Measurements from ENCODE around the gene PDE4C.

PDE4C gene

GRCh38 chr19:18225702-18226468 lies at the start of gene PDE4C:
PDE4C (minus strand) TSS chr19:18226438; CDS start chr19:18226415, 23 bp downstream.
- no peak for ATAC-seq
- no peaks in the 10 kb centered on the region for H3K9me3 Mint-ChIP-seq
- peaks cover 89% of the 10 kb centered on the region for H3K27me3 Mint-ChIP-seq
- H3K36me3 Mint-ChIP-seq: no peaks in the 10 kb centered on the region
- H3K4me1 Mint-ChIP-seq: peaks cover 42% of the 10 kb centered on the region
- peak within 1 kb of the TSS; percentile 78 for H3K27ac Mint-ChIP-seq
- peak within 1 kb of the TSS; percentile 22 for H3K4me3 Mint-ChIP-seq

DNA sequence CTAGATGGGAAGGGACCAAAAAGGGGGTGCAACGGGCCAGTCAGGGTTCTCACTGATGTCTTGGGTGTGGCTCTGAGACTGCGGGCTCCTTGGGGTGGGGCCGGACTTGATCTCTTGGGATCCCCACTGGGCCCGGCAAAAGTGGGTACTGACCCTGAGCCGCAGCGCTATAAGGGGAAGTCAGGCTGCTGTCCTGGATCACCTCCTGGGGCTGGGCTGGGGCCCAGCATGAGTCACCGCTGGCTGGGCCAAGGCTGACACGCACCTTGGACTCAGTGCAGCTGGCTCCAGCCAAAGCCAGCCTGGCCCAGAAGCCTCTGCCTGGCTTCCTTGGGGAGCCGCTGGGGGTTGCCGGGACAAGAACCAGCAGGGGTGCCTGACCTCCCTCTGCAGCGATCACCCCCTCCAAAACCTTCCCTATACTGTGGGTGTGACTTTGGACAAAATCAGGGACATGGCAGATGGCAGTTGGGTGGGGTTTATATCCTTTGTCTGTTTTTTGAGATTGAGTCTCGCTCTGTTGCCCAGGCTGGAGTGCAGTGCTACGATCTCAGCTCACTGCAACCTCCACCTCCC lies 48.6 kb upstream of the PDE4C start:
- peaks cover 25% of the 10 kb centered on the region for H3K36me3 Mint-ChIP-seq
- no peak overlapping the region for H3K27ac Mint-ChIP-seq
- no peaks in the 10 kb centered on the region for H3K27me3 Mint-ChIP-seq
- H3K4me3 Mint-ChIP-seq: no peak overlapping the region
- H3K4me1 Mint-ChIP-seq: peaks cover 30% of the 10 kb centered on the region
- no peak for ATAC-seq
- H3K9me3 Mint-ChIP-seq: no peaks in the 10 kb centered on the region

- Mint-ChIP-seq H3K4me3 (peak within 1 kb of the TSS; percentile 18), H3K27ac (no peak within 1 kb of the TSS), H3K27me3 (no peaks in the 10 kb centered on the region), H3K4me1 (peaks cover 26% of the 10 kb centered on the region), H3K36me3 (peaks cover 21% of the 10 kb centered on the region), H3K9me3 (no peaks in the 10 kb centered on the region)
- ATAC-seq: no peak
Measured at GRCh38 chr19:18274219-18274780, 48.1 kb upstream of the PDE4C start, which contains the start of gene IQCN. IQCN (minus strand) TSS chr19:18274452; CDS start chr19:18269478, 4,974 bp downstream.

DNA sequence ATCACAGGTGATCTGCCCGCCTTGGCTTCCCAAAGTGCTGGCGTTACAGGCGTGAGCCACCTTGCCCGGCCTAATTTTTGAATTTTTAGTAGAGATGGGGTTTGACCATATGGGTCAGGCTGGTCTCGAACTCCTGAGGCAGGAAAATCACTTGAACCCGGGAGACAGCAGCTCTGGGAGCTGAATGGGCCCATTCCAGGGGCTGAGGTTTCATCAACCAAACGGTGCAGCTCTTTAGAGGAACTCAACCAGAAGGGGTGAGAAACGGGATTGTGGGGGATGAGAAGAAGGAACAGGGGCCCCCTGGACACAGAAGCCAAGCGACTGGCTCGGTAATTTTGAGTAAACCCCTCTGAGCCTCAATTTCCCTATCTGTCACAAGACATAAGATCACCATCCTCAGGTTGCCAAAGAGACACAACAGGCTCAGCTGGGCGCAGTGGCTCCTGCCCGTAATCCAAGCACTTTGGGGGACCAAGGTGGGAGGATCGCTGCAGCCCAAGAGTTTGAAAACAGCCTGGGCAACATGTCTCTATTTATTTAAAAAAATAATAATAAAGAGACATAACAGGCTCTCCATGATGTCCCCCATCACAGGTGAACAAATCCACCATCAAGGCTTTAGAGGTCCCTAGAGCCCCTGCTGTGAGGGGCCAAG lies 47.5 kb upstream of the PDE4C start:
- peaks cover 20% of the 10 kb centered on the region for H3K4me1 Mint-ChIP-seq
- H3K27me3 Mint-ChIP-seq: no peaks in the 10 kb centered on the region
- no peaks in the 10 kb centered on the region for H3K9me3 Mint-ChIP-seq
- H3K36me3 Mint-ChIP-seq: peaks cover 21% of the 10 kb centered on the region
- no peak overlapping the region for H3K27ac Mint-ChIP-seq
- H3K4me3 Mint-ChIP-seq: no peak overlapping the region
- no peak for ATAC-seq

DNA sequence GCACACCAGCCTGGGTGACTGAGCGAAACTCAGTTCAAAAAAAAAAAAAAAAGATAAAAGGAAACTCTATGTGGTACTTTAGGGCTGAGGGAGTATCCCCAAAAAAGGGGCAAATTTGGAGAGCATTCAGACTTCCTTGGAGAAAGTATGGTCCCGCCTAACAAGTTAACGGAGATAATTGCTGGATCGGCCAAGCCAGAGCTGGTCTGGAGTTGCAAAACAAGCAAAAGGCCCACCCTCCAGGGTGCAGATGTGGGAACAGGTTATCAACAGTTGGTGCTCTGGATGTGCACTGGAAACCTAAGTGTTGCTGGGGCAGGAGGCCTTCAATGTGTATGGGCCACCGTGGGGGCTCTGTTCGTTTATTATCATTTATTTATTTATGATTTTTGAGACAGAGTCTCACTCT lies 45.2 kb upstream of the PDE4C start:
- ATAC-seq: no peak
- peaks cover 9% of the 10 kb centered on the region for H3K4me1 Mint-ChIP-seq
- peaks cover 25% of the 10 kb centered on the region for H3K36me3 Mint-ChIP-seq
- no peak overlapping the region for H3K27ac Mint-ChIP-seq
- no peak overlapping the region for H3K4me3 Mint-ChIP-seq
- H3K27me3 Mint-ChIP-seq: no peaks in the 10 kb centered on the region
- H3K9me3 Mint-ChIP-seq: no peaks in the 10 kb centered on the region

DNA sequence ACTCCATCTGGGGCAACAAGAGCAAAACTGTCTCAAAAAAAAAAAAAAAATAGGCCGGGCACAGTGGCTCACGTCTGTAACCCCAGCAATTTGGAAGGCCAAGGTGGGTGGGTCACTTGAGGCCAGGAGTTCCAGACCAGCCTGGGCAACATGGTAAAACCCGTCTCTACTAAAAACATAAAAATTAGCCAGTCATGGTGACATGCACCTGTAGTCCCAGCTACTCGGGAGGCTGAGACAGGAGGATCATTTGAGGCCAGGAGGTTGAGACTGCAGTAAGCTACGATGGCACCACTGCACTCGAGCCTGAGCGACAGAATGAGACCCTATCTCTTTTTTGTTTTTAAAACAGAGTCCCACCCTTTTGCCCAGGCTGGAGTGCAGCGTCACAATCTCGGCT lies 44.1 kb upstream of the PDE4C start:
- Mint-ChIP-seq H3K36me3 (peaks cover 33% of the 10 kb centered on the region), H3K27me3 (no peaks in the 10 kb centered on the region), H3K9me3 (no peaks in the 10 kb centered on the region), H3K4me3 (no peak overlapping the region), H3K27ac (no peak overlapping the region), H3K4me1 (peaks cover 17% of the 10 kb centered on the region)
- ATAC-seq: no peak

- H3K27ac Mint-ChIP-seq: no peak overlapping the region
Measured at GRCh38 chr19:18269070-18269723, 43.0 kb upstream of the PDE4C start.

GRCh38 chr19:18266771-18267686 lies 40.8 kb upstream of the PDE4C start:
- no peak overlapping the region for H3K27ac Mint-ChIP-seq
- H3K36me3 Mint-ChIP-seq: peaks cover 43% of the 10 kb centered on the region
- ATAC-seq: no peak
- no peak overlapping the region for H3K4me3 Mint-ChIP-seq
- no peaks in the 10 kb centered on the region for H3K9me3 Mint-ChIP-seq
- no peaks in the 10 kb centered on the region for H3K27me3 Mint-ChIP-seq
- H3K4me1 Mint-ChIP-seq: peaks cover 10% of the 10 kb centered on the region

More at GRCh38 chr19:18269070-18269723, 43.0 kb upstream of the PDE4C start:
- peaks cover 43% of the 10 kb centered on the region for H3K36me3 Mint-ChIP-seq
- no peak overlapping the region for H3K4me3 Mint-ChIP-seq
- no peaks in the 10 kb centered on the region for H3K27me3 Mint-ChIP-seq
- no peak for ATAC-seq
- peaks cover 17% of the 10 kb centered on the region for H3K4me1 Mint-ChIP-seq
- no peaks in the 10 kb centered on the region for H3K9me3 Mint-ChIP-seq

DNA sequence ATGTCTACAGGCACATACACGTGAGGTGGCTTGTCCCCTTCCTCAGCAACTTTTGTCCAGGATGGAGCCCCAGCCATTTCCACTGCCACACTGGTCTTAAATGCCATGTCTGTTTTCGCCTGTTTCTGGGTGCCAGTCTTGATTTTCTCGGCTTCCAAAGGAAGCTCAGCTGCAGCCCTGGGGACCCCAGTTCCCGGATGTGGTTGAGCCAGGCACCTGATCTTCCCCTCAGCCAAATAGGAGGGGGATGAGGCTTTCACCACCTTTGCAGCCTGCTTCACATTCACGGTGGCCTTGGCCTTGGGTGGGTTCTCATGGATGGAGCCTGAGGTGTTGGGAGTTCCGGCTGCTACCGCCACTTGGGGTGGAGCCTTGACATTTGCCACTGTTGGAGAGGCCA lies 39.3 kb upstream of the PDE4C start:
- H3K36me3 Mint-ChIP-seq: peaks cover 43% of the 10 kb centered on the region
- no peak for ATAC-seq
- H3K27ac Mint-ChIP-seq: no peak overlapping the region
- no peak overlapping the region for H3K4me3 Mint-ChIP-seq
- no peaks in the 10 kb centered on the region for H3K9me3 Mint-ChIP-seq
- no peaks in the 10 kb centered on the region for H3K27me3 Mint-ChIP-seq
- peaks cover 9% of the 10 kb centered on the region for H3K4me1 Mint-ChIP-seq

DNA sequence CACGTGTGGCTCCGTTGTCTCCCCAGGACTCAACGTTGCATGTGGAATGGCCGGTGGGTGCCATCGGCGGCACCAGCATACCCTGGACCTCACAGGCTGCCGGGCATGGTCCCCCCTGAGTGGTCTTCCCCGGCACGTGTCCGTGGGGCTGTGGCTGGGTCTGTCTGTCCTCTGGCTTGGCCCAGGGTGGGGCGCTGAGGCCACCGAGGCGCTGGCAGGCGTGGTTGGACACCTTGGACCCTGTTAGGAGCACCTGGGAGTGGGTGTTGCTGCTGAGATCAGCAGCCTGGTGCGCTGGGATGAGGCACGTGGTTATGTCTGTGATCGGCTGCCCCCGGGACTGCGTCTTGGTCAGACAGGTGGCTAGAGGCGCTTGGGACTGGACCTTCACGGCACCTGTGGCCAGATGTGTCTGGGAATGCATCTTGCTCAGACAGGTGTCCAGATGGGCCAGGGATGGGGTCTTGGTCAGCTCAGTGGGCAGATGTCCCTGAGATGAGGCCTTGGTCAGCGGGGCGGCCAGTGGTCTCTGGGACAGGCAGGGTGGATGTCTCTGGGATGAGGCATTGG lies 38.8 kb upstream of the PDE4C start:
- no peak overlapping the region for H3K4me3 Mint-ChIP-seq
- H3K9me3 Mint-ChIP-seq: no peaks in the 10 kb centered on the region
- no peak overlapping the region for H3K27ac Mint-ChIP-seq
- H3K36me3 Mint-ChIP-seq: peaks cover 43% of the 10 kb centered on the region
- no peak for ATAC-seq
- H3K27me3 Mint-ChIP-seq: no peaks in the 10 kb centered on the region
- H3K4me1 Mint-ChIP-seq: peaks cover 9% of the 10 kb centered on the region

GRCh38 chr19:18264137-18264854 lies 38.1 kb upstream of the PDE4C start:
- ATAC-seq: no peak
- H3K9me3 Mint-ChIP-seq: no peaks in the 10 kb centered on the region
- H3K4me3 Mint-ChIP-seq: no peak overlapping the region
- no peak overlapping the region for H3K27ac Mint-ChIP-seq
- H3K27me3 Mint-ChIP-seq: no peaks in the 10 kb centered on the region
- H3K36me3 Mint-ChIP-seq: peaks cover 41% of the 10 kb centered on the region
- H3K4me1 Mint-ChIP-seq: peaks cover 9% of the 10 kb centered on the region

DNA sequence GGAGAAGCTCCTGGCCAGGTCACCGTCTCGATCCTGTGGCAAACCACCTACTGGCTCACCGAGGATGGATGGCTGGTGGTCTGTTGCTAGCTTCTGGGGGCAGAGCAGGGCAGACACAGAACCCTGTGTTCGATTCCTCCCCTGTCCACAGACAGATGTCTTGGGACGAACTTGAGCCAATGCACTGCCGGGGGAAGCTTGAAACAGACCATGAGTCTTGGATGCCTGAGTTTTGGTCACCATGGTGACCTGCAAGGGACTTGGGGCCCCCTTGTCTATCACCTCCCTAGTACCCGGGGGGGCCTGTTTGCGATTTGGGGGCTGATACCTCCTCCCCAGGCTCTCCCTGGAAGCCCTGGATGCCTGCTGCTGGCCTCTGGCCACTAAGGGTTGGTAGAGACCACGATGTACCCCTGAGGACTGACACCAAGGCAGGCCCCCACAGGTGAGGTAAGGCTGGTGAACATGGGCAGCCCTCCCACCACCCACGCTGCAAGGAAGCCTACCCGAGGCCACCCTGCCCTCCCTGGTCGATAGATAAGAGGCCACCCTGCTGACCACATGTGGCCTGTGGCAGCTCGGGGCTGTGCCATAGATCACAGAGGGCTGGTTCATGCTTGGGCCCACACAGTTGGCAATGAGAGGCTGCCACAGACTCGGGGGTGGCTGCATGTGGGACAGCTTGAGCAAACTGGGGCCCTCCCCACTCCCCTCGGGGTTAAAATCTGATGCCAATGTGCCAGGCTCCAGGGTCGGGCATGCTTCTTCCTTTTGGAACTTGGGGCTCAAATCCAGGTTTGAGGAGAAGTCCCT lies 37.3 kb upstream of the PDE4C start:
- Mint-ChIP-seq H3K27ac (no peak overlapping the region), H3K4me1 (peaks cover 9% of the 10 kb centered on the region), H3K27me3 (no peaks in the 10 kb centered on the region), H3K4me3 (no peak overlapping the region), H3K9me3 (no peaks in the 10 kb centered on the region), H3K36me3 (peaks cover 34% of the 10 kb centered on the region)
- ATAC-seq: no peak

- Mint-ChIP-seq H3K36me3 (peaks cover 28% of the 10 kb centered on the region), H3K27ac (no peak overlapping the region), H3K9me3 (no peaks in the 10 kb centered on the region), H3K27me3 (no peaks in the 10 kb centered on the region), H3K4me1 (peaks cover 9% of the 10 kb centered on the region), H3K4me3 (no peak overlapping the region)
- ATAC-seq: no peak
Measured at GRCh38 chr19:18262917-18263316, 36.7 kb upstream of the PDE4C start.
